Uterus (tissue), 2 donors: ENCODE measurements around the gene NFE2L1.

Source experiments
- POLR2A ChIP-seq, 2 donors: fragments of 450-650 bp; IDR thresholded peaks; one replicate each; pipeline ENCODE4 v1.6.1; 2016; ENCODE audit warnings: antibody characterized with exemption in 2 of 2, mild to moderate bottlenecking in 1 of 2, moderate library complexity in 1 of 2
- TF ChIP-seq, protein P1 (sequence below), 4 experiments: fragments of 200-600 bp in 2 of 4; fragments of 450-650 bp in 2 of 4; sonication (generic) in 2 of 4; IDR thresholded peaks; one replicate each; pipeline ENCODE4 v1.5.1; 2016 to 2019; ENCODE audit warnings: antibody characterized with exemption in 4 of 4, mild to moderate bottlenecking in 2 of 4, moderate library complexity in 1 of 4

DNA sequence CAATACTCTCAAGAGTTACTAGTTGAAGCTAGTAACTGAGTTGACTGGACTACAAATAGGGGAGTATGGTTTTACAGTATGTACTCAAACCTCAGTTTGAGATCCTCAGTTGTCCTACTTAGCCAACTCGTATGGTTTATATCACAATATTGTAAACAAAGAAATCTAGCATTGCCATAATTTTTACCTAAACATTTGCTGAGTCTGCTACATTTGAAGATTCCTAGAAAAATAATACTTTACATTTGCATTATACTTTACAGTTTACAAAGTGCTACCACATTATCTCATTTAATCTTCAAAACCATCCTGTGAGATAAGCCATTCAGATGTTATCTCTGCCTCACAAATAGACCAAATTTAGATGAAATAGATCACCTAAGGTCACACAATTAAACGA is 36.8 kb downstream of the NFE2L1 start:
- TF ChIP-seq, protein P1, sequence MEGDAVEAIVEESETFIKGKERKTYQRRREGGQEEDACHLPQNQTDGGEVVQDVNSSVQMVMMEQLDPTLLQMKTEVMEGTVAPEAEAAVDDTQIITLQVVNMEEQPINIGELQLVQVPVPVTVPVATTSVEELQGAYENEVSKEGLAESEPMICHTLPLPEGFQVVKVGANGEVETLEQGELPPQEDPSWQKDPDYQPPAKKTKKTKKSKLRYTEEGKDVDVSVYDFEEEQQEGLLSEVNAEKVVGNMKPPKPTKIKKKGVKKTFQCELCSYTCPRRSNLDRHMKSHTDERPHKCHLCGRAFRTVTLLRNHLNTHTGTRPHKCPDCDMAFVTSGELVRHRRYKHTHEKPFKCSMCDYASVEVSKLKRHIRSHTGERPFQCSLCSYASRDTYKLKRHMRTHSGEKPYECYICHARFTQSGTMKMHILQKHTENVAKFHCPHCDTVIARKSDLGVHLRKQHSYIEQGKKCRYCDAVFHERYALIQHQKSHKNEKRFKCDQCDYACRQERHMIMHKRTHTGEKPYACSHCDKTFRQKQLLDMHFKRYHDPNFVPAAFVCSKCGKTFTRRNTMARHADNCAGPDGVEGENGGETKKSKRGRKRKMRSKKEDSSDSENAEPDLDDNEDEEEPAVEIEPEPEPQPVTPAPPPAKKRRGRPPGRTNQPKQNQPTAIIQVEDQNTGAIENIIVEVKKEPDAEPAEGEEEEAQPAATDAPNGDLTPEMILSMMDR (IDR thresholded peaks at IDR 0.05) = no peak
- TF ChIP-seq POLR2A (IDR thresholded peaks at IDR 0.05) = no peak
